SKM-1 (cell line): ENCODE results near the gene CCDC8.
"Not testable (repeated sequence)": the region's sequence is repeated elsewhere in the genome, so short reads cannot be mapped to it uniquely, and the experiment has no call there.

Experiments
- DNase-seq: peaks from one replicate; lab custom pipeline; 2025; ENCODE audit not compliant: unreplicated experiment; lab: John Stamatoyannopoulos, UW

Gene CCDC8

GRCh38 chr19:46428239-46429135 is 15.1 kb upstream of the CCDC8 start, which contains the start of gene PNMA8C:
PNMA8C (minus strand) TSS chr19:46428936; CDS start chr19:46428359, 577 bp downstream.
- no peak for DNase-seq

DNA sequence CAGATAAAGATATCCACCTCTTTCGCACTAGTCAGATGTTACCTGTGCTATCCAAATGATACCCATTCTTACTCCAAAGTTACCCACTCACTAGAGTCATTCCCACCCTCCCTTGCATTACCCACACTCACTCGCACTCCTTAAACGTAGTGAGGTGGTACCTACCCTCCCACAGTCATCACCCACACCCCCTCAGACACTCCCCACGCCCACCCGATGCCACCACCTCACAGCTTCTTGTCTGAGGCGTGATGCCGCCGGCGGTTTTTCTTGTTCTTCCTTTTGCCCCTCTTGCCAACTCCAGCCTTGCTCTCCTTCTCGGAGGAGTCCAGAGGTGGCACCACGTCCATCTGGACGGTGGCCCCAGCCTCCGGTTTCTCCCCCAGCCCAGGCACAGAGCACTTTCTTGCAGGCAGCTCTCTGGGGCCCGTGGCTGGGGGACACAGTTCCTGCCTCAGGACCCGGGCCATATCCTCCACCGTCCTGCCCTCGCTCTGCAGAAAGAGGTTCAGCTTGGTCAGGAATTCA is 14.2 kb upstream of the CCDC8 start:
- DNase-seq, result no peak

DNA sequence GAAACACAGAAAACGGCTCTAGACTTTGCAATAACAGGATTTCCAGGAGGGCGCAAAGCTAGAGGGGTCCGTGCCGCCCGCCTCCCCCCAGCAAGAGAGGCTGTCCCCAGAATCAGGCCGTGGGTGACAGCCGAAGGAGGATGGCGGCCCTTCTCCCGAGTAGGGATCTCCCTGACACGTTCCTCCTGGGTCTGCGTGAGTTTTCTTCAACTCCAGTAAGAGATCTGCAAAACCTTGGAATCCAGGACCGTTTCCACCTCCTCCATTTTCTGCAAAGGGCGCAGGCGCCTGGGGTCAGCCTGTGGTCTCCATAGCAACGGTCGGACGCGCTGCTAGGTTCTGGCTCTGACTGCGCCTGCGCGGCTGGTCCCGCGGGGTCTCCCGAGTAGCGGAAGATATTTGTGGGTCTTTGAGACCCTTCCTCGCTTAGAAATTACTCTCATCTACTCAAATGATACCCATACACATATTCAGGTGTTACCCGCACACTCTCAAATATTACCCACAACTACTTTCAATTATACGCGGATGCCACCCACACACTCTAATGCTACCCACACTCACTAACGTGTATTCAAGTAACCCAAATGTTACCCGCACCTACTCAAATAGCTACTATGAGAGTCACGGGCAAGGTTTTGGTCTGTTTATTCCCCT is 13.3 kb upstream of the CCDC8 start:
- DNase-seq, result no peak

GRCh38 chr19:46426035-46426505 is 12.7 kb upstream of the CCDC8 start:
- DNase-seq, result no peak

GRCh38 chr19:46423188-46423587 is 9.8 kb upstream of the CCDC8 start:
- no peak for DNase-seq

- DNase-seq, result no peak
Measured at GRCh38 chr19:46422344-46422743, 9.0 kb upstream of the CCDC8 start.

GRCh38 chr19:46420056-46420455 is 6.7 kb upstream of the CCDC8 start:
- no peak for DNase-seq

DNA sequence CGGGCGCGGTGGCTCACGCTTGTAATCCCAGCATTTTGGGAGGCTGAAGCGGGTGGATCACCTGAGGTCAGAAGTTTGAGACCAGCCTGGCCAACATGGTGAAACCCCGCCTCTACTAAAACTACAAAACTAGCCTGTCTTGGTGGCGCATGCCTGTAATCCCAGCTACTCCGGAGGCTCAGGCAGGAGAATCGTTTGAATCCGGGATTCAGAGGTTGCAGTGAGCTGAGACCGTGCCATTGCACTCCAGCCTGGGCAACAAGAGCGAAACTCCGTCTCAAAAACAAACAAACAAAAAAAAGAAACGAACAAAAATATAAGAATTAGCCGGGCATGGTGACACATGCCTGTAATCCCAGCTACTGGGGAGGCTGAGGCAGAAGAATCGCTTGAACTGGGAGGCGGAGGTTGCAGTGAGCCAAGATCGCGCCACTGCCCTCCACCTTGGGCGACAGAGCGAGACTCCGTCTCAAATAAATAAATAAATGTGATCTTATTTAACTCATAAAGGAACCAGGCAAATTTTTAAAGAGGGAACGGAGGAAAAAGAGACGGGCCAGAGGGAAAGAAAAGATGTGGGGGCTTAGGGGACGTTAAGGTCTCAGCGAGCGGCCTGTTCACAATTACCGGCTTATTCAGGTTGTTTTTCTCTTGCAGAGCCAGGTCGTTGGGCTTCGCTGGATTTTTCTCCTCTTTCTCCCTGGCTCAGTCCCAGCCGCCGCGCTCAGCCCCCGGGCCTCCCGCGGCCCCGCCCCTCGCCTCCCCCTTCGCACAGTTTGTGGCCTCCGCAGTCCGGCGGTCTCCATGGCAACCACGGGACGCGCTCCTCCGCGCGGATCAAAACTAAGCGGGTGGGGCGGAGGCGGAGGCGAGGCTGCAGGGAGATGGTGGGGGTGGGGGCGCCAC is 2.7 kb upstream of the CCDC8 start:
- DNase-seq, result not testable (repeated sequence)

DNA sequence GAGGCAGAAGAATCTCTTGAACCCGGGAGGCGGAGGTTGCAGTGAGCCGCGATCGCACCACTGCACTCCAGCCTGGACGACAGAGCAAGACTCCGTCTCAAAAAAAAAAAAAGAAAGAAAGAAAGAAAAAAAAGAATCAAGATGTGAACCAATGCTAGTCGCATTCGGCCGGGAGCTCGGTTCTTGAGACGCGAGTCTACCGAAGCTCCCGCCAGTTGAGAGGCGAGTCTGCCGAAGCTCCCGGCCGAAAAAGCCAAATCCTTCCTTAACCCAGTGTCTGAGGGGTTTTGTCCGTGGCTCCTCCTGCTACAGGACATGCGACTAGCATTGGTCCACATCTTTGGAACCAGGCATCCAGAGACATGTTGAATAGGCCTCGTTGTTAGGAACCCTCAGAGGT is 1.5 kb upstream of the CCDC8 start:
- not testable (repeated sequence) for DNase-seq

DNA sequence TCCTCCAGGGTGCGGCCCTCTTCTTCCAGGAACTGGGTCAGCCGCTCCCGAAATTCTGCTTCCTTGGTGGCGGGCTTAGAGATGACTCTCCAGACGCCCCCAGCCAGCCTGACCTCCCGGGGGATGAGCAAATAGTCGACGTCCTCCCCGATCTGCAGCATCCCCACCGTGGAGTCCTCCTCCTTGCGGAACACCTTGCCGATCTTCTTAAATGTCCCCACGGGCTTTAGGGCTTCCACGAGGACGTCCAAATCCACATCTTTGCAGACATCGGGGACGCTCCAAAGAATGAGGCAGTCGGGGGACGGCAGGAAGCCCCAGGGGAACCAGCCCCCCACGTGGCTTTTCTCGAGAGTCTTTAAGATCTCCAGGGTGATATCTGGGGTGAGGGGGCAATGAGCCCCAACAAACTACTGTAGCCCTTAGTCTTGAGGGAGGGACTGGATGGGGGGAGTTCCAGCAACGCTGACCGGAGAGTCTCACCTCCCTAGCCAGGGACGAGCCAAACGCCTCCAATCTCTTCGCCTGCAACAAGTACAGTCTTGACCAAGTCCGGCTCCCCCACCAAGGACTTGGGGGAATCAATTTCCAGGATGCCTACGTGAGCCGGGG is 608 bp downstream of the CCDC8 start:
- DNase-seq, result no peak

GRCh38 chr19:46411925-46412649 is 1.3 kb downstream of the CCDC8 start:
- no peak for DNase-seq

DNA sequence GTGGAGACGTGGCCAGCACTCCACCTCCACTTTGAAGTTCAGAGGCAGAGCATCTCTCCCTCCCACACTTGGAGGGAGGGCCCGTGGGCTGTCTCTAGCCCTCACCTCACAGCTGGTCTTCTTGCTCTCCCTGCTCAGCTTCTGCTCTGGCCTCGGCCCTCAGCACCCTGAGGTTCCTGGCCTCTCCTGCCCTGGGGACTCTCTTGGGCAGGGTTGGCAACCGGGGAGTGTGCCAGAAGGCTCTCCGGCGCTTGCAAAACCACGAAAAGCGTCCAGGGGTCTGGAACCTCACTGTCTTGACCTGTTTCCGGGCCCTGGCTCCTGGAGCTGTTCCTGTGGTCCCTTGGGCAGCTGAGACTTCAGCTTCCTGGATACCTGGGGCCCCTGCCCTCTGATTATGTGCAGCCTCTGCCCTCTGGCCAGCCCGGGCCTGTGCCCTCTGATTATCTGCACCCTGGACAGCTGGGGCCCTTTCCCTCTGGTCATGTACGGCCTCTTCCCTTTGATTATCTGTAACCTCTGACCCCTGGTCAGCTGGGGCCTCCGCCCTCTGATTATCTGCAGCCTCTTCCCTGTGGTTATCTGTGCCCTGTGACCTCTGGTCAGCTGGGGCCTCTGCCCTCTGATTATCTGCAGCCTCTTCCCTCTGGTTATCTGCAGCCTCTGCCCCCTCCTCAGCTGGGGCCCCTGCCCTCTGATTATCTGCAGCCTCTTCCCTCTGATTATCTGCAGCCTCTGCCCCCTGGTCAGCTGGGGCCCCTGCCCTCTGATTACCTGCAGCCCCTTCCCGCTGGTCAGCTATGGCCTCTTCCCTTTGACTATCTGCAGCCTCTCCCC is 2.1 kb downstream of the CCDC8 start:
- DNase-seq, result no peak

DNA sequence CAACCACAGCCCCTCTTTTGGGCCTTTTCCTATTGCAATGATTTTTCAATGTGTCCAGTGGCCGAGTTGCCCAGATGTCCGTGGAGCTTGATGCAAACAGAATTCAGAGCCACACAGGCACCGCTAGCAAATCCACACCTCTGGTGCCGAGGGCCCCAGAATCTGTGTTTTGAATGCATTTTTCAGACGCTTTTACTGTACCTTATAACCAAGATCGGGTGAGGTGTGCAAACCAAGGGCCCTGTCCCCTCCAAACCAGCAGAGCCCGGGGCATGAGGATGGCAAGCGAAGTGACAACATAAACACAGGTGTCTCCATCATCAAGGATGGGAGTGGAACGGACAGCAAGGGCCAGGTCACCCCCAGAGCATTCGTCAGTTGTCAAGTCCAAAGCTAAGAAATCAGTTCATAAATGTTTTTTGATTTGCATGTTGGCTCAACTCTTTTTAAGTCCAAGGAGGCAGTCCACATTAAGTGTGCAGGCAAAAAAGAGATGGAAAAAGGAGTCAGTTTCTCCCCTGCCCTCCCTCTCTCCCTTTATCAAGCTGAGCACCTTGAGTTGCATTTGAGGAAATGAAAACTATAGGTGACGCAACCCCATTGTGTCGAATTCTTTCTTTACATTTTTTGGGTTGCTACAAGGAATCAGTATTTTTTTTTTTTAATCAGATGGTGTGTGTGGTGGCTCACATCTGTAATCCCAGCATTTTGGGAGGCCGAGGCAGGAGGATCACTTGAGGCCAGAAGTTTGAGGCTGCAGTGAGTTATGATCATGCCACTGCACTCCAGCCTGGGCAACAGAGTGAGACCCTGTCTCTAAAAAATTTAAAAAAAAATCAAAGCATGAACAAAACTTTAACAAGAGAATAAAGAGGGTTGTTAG is 2.9 kb downstream of the CCDC8 start:
- no peak for DNase-seq

DNA sequence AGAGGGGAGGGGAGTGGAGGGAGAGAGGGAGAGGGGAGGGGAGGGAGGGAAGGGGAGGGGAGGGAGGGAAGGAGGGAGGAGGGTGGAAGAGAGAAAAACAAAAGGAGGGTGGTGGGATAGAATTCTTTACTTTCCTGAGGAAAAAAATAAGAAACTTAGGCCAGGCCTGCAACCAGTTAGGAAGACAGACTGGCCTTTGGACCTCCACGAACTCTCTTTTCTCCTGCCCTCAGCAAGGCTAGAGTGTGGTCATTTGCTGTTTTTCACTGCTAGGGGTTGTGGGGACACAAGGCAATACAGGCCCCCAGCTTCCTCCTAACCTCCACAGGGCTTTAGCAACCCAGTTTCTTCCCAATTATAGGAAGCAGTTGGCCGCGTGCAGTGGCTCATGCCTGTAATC is 4.2 kb downstream of the CCDC8 start:
- DNase-seq, result no peak

GRCh38 chr19:46408664-46409039 is 4.7 kb downstream of the CCDC8 start:
- DNase-seq, result no peak

GRCh38 chr19:46407856-46408663 is 5.3 kb downstream of the CCDC8 start:
- DNase-seq, result no peak

GRCh38 chr19:46406976-46407375 is 6.4 kb downstream of the CCDC8 start:
- no peak for DNase-seq
